ENCODE measurements around the gene OR51D1.

- TF ChIP-seq POLR2A (IDR thresholded peaks at IDR 0.05) (no peak), CTCF (IDR thresholded peaks at IDR 0.05 in 4 of 5, conservative IDR thresholded peaks at IDR 0.05 in 1 of 5) (no peak)
Measured at GRCh38 chr11:4643682-4644081, 6.4 kb downstream of the OR51D1 start, which contains the start of gene OR51E1.
